Measurements from ENCODE around the gene DACH1.

DACH1 gene

DNA sequence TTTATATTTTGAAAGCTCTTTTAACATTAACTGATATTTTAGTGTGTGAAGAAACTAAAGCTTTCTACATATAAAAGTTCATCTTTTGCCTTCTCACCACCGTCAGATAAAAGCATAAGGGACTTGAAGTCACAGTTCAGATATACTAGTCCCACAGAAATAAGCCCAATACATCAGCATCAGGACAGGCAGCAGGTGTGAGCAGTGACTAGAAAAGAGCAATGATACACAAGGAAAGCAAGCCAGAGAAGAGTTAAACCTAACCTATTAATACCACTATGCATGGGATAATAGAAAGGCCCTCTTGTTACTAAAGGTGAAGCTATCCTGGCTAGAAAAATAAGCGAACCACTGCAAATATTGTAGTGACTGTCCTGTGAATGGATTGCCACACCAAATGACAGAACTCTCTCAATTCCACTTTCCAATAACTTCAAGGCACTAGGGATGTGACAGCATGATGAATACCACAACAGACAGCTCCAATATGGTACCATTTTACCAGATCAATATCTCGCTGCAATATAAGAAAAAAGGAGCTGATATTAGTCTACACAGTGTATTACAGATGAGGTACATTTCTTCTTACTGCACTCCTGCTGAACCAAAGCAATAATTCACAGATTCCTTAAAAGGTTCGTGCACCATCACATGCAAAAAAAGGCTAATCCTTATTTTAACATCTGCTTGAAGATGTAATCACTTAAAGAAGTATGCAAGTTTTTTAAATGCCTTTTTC is 114.1 kb downstream of the DACH1 start:
- H3K4me2 ChIP-seq (ENCODE audit: low read length), result no peak overlapping the region
- no peak overlapping the region for H3K27ac ChIP-seq (ENCODE audit: low read depth, low read length)
- no peak overlapping the region for H3K4me3 ChIP-seq (ENCODE audit: low read length)
- no peak overlapping the region for H3K23ac ChIP-seq (ENCODE audit: low read length)
- no peaks in the 10 kb centered on the region for H3K79me2 ChIP-seq (ENCODE audit: control insufficient read depth, insufficient read depth, low read length)
- H2AK5ac ChIP-seq (ENCODE audit: low read length), result no peak overlapping the region
- H3K79me1 ChIP-seq (ENCODE audit: low read length), result no peaks in the 10 kb centered on the region
- H4K5ac ChIP-seq (ENCODE audit: low read length), result no peak overlapping the region
- no peak overlapping the region for H2BK15ac ChIP-seq (replicated peaks; ENCODE audit: low read depth)
- H3K4ac ChIP-seq (ENCODE audit: low read depth, low read length), result no peak overlapping the region
- H2BK120ac ChIP-seq (ENCODE audit: low read depth, low read length), result no peak overlapping the region
- WGBS (ENCODE audit: extremely low coverage, insufficient coverage, low lambda C conversion rate), result no CpG with 5 or more reads among the region's 4 CpGs
- H4K8ac ChIP-seq (ENCODE audit: low read depth, low read length), result no peak overlapping the region
- no peak overlapping the region for H3K9ac ChIP-seq (ENCODE audit: low read length)
- H2BK5ac ChIP-seq (ENCODE audit: low read length), result no peak overlapping the region
- no peaks in the 10 kb centered on the region for H3K36me3 ChIP-seq (ENCODE audit: control insufficient read depth, insufficient read depth, low read length)
- no peak overlapping the region for H3K56ac ChIP-seq (ENCODE audit: low read length)
- no peak for DNase-seq
- no peaks in the 10 kb centered on the region for H3K4me1 ChIP-seq (ENCODE audit: control insufficient read depth, low read depth, low read length)
- no peak overlapping the region for H3K18ac ChIP-seq (ENCODE audit: low read length)
- no peaks in the 10 kb centered on the region for H3K27me3 ChIP-seq (ENCODE audit: insufficient read depth, low read length, poor library complexity)

DNA sequence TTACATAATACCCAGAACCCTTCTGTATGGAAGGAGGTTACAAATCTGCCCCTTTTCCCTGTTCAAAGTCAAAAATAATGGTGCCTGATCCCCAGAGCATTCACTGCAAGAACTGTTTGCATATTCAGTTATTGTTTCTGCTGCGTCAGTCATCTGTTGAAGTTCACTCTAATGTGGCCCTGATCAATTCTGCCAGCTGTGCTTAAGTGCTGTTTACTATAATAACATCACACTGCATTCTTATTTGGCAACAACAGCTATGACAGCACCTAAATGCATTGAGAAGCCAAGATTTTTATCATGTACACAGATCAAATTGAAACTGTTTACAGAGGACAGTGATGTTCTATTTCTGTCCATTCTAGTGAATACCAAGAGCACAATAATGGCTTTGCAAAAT is 115.9 kb downstream of the DACH1 start:
- Histone ChIP-seq H3K9ac (ENCODE audit: low read length) (no peak overlapping the region), H4K5ac (ENCODE audit: low read length) (no peak overlapping the region), H4K8ac (ENCODE audit: low read depth, low read length) (no peak overlapping the region), H2BK15ac (replicated peaks; ENCODE audit: low read depth) (no peak overlapping the region), H3K4me3 (ENCODE audit: low read length) (no peak overlapping the region), H3K27ac (ENCODE audit: low read depth, low read length) (no peak overlapping the region), H3K79me1 (ENCODE audit: low read length) (no peaks in the 10 kb centered on the region), H2AK5ac (ENCODE audit: low read length) (no peak overlapping the region), H3K4ac (ENCODE audit: low read depth, low read length) (no peak overlapping the region), H3K18ac (ENCODE audit: low read length) (no peak overlapping the region), H3K27me3 (ENCODE audit: insufficient read depth, low read length, poor library complexity) (no peaks in the 10 kb centered on the region), H3K79me2 (ENCODE audit: control insufficient read depth, insufficient read depth, low read length) (no peaks in the 10 kb centered on the region), H3K4me2 (ENCODE audit: low read length) (no peak overlapping the region), H3K56ac (ENCODE audit: low read length) (no peak overlapping the region), H3K36me3 (ENCODE audit: control insufficient read depth, insufficient read depth, low read length) (no peaks in the 10 kb centered on the region), H2BK5ac (ENCODE audit: low read length) (no peak overlapping the region), H2BK120ac (ENCODE audit: low read depth, low read length) (no peak overlapping the region), H3K23ac (ENCODE audit: low read length) (no peak overlapping the region), H3K4me1 (ENCODE audit: control insufficient read depth, low read depth, low read length) (no peaks in the 10 kb centered on the region)
- no CpG with 5 or more reads among the region's 1 CpG for WGBS (ENCODE audit: extremely low coverage, insufficient coverage, low lambda C conversion rate)
- no peak for DNase-seq

DNA sequence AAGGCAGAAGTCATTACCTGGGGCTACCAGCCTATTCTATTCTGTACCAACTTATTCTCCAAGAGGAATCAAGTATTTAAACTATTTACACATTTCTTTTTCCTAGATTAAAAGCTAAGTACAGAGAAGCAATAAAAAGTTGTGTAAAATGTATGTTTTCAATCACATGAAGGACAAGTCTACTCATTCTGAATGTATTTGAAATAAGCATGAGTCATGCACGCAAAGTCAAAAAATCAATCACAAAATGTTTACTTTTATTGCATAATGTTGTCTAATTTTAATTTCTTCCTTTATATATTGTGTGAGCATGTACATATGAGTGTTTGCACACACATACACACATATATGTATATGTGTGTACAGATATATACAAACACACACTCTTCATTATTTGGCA is 136.7 kb downstream of the DACH1 start:
- no peaks in the 10 kb centered on the region for H3K27me3 ChIP-seq (ENCODE audit: insufficient read depth, low read length, poor library complexity)
- no peak overlapping the region for H2AK5ac ChIP-seq (ENCODE audit: low read length)
- no peak overlapping the region for H3K56ac ChIP-seq (ENCODE audit: low read length)
- H3K4me2 ChIP-seq (ENCODE audit: low read length), result no peak overlapping the region
- H3K27ac ChIP-seq (ENCODE audit: low read depth, low read length), result no peak overlapping the region
- DNase-seq, result no peak
- H3K79me1 ChIP-seq (ENCODE audit: low read length), result no peaks in the 10 kb centered on the region
- no peaks in the 10 kb centered on the region for H3K36me3 ChIP-seq (ENCODE audit: control insufficient read depth, insufficient read depth, low read length)
- H2BK120ac ChIP-seq (ENCODE audit: low read depth, low read length), result no peak overlapping the region
- H3K79me2 ChIP-seq (ENCODE audit: control insufficient read depth, insufficient read depth, low read length), result no peaks in the 10 kb centered on the region
- no peak overlapping the region for H3K23ac ChIP-seq (ENCODE audit: low read length)
- no peak overlapping the region for H2BK15ac ChIP-seq (replicated peaks; ENCODE audit: low read depth)
- H3K4ac ChIP-seq (ENCODE audit: low read depth, low read length), result no peak overlapping the region
- no peak overlapping the region for H3K4me3 ChIP-seq (ENCODE audit: low read length)
- H2BK5ac ChIP-seq (ENCODE audit: low read length), result no peak overlapping the region
- no peak overlapping the region for H4K8ac ChIP-seq (ENCODE audit: low read depth, low read length)
- no peaks in the 10 kb centered on the region for H3K4me1 ChIP-seq (ENCODE audit: control insufficient read depth, low read depth, low read length)
- no CpG with 5 or more reads among the region's 1 CpG for WGBS (ENCODE audit: extremely low coverage, insufficient coverage, low lambda C conversion rate)
- H3K9ac ChIP-seq (ENCODE audit: low read length), result no peak overlapping the region
- H4K5ac ChIP-seq (ENCODE audit: low read length), result no peak overlapping the region
- no peak overlapping the region for H3K18ac ChIP-seq (ENCODE audit: low read length)

DNA sequence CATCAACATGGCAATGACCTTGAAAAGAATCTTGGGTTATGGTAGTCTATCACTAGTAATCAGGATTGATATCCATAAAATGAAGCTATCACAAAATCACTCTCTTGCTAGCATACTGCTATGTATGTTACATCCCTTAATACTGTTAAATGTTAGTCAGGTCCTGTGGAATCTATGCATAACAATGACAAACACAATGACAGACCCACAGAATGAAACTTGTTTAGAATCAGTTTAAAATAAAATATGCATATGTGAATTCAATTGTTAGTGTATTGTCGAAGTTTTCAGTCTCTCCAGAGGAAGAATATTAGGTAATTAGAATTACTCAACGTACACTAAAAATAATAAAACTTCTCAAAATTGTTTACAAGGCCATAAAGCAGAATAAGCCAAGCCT is 137.6 kb downstream of the DACH1 start:
- H3K9ac ChIP-seq (ENCODE audit: low read length), result no peak overlapping the region
- no peaks in the 10 kb centered on the region for H3K79me1 ChIP-seq (ENCODE audit: low read length)
- H3K18ac ChIP-seq (ENCODE audit: low read length), result no peak overlapping the region
- no peak overlapping the region for H2BK5ac ChIP-seq (ENCODE audit: low read length)
- no peak overlapping the region for H3K4ac ChIP-seq (ENCODE audit: low read depth, low read length)
- H2BK120ac ChIP-seq (ENCODE audit: low read depth, low read length), result no peak overlapping the region
- no peaks in the 10 kb centered on the region for H3K27me3 ChIP-seq (ENCODE audit: insufficient read depth, low read length, poor library complexity)
- DNase-seq, result no peak
- H2BK15ac ChIP-seq (replicated peaks; ENCODE audit: low read depth), result no peak overlapping the region
- no peak overlapping the region for H4K8ac ChIP-seq (ENCODE audit: low read depth, low read length)
- H3K79me2 ChIP-seq (ENCODE audit: control insufficient read depth, insufficient read depth, low read length), result no peaks in the 10 kb centered on the region
- H3K56ac ChIP-seq (ENCODE audit: low read length), result no peak overlapping the region
- H3K4me1 ChIP-seq (ENCODE audit: control insufficient read depth, low read depth, low read length), result no peaks in the 10 kb centered on the region
- no peak overlapping the region for H3K23ac ChIP-seq (ENCODE audit: low read length)
- no peak overlapping the region for H3K27ac ChIP-seq (ENCODE audit: low read depth, low read length)
- H3K36me3 ChIP-seq (ENCODE audit: control insufficient read depth, insufficient read depth, low read length), result no peaks in the 10 kb centered on the region
- no peak overlapping the region for H3K4me2 ChIP-seq (ENCODE audit: low read length)
- no peak overlapping the region for H4K5ac ChIP-seq (ENCODE audit: low read length)
- H2AK5ac ChIP-seq (ENCODE audit: low read length), result no peak overlapping the region
- H3K4me3 ChIP-seq (ENCODE audit: low read length), result no peak overlapping the region
- WGBS (ENCODE audit: extremely low coverage, insufficient coverage, low lambda C conversion rate), result no CpG with 5 or more reads among the region's 2 CpGs

DNA sequence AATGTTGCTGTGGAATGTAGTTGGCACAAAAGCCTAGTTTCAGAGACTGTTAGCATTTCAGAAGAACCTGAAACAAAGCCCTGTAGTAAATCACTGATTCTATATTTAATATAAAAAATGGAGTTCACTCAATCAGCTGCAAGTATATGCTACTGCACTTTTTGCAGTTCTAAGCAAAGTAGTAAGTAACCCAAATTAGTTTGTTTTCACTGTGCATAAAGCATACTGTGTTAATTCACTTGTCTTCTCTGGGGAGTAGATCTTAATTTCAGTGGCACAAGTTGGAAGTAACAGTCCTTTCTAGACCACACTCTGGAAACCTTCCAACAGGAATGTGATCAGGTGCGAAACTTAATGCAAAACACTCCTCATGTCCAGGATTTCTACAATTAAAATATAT is 139.3 kb downstream of the DACH1 start:
- Histone ChIP-seq H4K5ac (ENCODE audit: low read length) (no peak overlapping the region), H3K9ac (ENCODE audit: low read length) (no peak overlapping the region), H3K4me1 (ENCODE audit: control insufficient read depth, low read depth, low read length) (no peaks in the 10 kb centered on the region), H4K8ac (ENCODE audit: low read depth, low read length) (no peak overlapping the region), H2BK5ac (ENCODE audit: low read length) (no peak overlapping the region), H3K36me3 (ENCODE audit: control insufficient read depth, insufficient read depth, low read length) (no peaks in the 10 kb centered on the region), H3K56ac (ENCODE audit: low read length) (no peak overlapping the region), H3K79me2 (ENCODE audit: control insufficient read depth, insufficient read depth, low read length) (no peaks in the 10 kb centered on the region), H3K79me1 (ENCODE audit: low read length) (no peaks in the 10 kb centered on the region), H2BK15ac (replicated peaks; ENCODE audit: low read depth) (no peak overlapping the region), H3K18ac (ENCODE audit: low read length) (no peak overlapping the region), H2AK5ac (ENCODE audit: low read length) (no peak overlapping the region), H3K27me3 (ENCODE audit: insufficient read depth, low read length, poor library complexity) (no peaks in the 10 kb centered on the region), H2BK120ac (ENCODE audit: low read depth, low read length) (no peak overlapping the region), H3K4me2 (ENCODE audit: low read length) (no peak overlapping the region), H3K4ac (ENCODE audit: low read depth, low read length) (no peak overlapping the region), H3K27ac (ENCODE audit: low read depth, low read length) (no peak overlapping the region), H3K4me3 (ENCODE audit: low read length) (no peak overlapping the region), H3K23ac (ENCODE audit: low read length) (no peak overlapping the region)
- no peak for DNase-seq
- WGBS (ENCODE audit: extremely low coverage, insufficient coverage, low lambda C conversion rate), result no CpG with 5 or more reads among the region's 1 CpG

DNA sequence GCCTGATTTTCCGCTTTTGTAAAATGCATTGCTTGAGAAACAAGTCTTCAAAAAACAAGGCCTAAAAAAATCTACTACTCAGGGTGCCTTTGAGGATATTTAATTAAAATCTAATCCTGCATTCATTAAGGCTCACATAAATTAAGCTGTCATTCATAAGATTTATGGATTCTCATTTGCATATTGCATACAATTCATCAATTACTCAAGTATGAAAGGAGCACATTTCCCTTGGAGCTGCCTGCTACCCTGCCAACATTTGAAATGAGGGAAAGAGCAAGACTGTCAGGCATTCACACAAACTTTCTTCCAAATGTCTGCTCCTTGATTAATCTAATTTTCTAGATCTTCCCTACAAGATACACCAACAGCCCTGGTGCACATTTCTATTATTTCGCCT is 140.0 kb downstream of the DACH1 start:
- H3K18ac ChIP-seq (ENCODE audit: low read length), result no peak overlapping the region
- WGBS (ENCODE audit: extremely low coverage, insufficient coverage, low lambda C conversion rate), result no CpG with 5 or more reads among the region's 2 CpGs
- H2AK5ac ChIP-seq (ENCODE audit: low read length), result no peak overlapping the region
- no peak overlapping the region for H3K9ac ChIP-seq (ENCODE audit: low read length)
- no peak overlapping the region for H2BK120ac ChIP-seq (ENCODE audit: low read depth, low read length)
- H3K27me3 ChIP-seq (ENCODE audit: insufficient read depth, low read length, poor library complexity), result no peaks in the 10 kb centered on the region
- no peak overlapping the region for H3K23ac ChIP-seq (ENCODE audit: low read length)
- no peaks in the 10 kb centered on the region for H3K79me1 ChIP-seq (ENCODE audit: low read length)
- H4K5ac ChIP-seq (ENCODE audit: low read length), result no peak overlapping the region
- no peak for DNase-seq
- H3K4me2 ChIP-seq (ENCODE audit: low read length), result no peak overlapping the region
- H3K79me2 ChIP-seq (ENCODE audit: control insufficient read depth, insufficient read depth, low read length), result no peaks in the 10 kb centered on the region
- H3K4me1 ChIP-seq (ENCODE audit: control insufficient read depth, low read depth, low read length), result no peaks in the 10 kb centered on the region
- no peak overlapping the region for H3K4me3 ChIP-seq (ENCODE audit: low read length)
- H4K8ac ChIP-seq (ENCODE audit: low read depth, low read length), result no peak overlapping the region
- H3K4ac ChIP-seq (ENCODE audit: low read depth, low read length), result no peak overlapping the region
- no peak overlapping the region for H2BK15ac ChIP-seq (replicated peaks; ENCODE audit: low read depth)
- H3K27ac ChIP-seq (ENCODE audit: low read depth, low read length), result no peak overlapping the region
- no peak overlapping the region for H2BK5ac ChIP-seq (ENCODE audit: low read length)
- H3K56ac ChIP-seq (ENCODE audit: low read length), result no peak overlapping the region
- H3K36me3 ChIP-seq (ENCODE audit: control insufficient read depth, insufficient read depth, low read length), result no peaks in the 10 kb centered on the region
